Cerebellar nuclear complex (tissue), 1 donor: ENCODE results near the gene PAX8.

Source experiments
- DNase-seq, 2 experiments: peaks; one replicate each; lab custom pipeline; 2025; lab: John Stamatoyannopoulos, UW

PAX8 gene

DNA sequence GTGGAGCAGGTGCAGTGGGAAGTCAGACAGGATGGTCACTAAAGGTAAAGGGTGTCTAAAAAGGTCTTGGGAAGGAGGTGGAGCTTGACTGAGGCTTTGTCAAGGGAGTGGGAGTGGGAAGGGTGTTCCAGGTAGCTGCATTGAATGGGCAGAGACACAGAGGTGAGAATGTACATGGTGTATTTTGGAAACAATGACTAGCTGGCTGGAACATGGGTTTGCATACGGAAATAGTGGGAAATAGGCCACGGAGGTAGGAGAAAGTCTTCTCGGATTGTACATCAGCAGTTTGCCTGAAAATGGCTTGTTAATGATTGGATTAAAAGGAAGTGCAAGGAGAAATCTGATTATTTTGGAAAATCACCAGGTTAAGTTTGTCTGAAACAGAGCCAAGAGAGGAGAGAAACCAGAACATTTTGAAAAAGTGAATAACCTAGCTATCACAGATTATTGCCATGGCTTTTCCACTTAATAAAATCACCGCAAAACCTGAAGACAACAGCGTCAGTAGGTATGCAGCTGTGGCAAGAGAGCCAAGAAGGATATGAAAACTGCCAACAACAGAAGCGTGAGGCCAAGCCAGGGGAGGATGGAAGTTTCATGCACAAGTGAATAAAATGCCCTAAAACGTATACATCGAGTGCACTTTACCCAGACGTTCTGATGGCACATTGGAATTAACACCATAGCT is 13.9 kb downstream of the PAX8 start:
- no peak for DNase-seq

DNA sequence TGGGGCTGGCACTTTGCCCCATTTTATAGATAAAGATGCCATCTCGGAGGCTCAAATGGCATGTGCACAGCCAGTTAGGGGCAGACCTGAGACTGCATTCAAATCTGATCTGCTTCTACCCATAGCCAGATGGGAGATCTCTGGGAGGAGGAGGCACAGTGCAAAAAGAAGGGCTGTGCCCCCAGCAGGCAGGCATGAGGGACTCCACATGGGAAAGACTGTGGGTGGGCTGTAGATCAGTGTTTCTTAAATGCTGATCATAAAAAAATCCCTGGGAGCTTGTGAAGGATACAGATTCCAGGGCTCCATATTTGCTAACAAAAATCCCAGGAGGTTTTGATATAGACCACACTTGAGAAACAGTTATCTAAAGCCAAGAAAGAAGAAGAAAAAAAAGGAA is 15.2 kb downstream of the PAX8 start:
- DNase-seq: no peak

DNA sequence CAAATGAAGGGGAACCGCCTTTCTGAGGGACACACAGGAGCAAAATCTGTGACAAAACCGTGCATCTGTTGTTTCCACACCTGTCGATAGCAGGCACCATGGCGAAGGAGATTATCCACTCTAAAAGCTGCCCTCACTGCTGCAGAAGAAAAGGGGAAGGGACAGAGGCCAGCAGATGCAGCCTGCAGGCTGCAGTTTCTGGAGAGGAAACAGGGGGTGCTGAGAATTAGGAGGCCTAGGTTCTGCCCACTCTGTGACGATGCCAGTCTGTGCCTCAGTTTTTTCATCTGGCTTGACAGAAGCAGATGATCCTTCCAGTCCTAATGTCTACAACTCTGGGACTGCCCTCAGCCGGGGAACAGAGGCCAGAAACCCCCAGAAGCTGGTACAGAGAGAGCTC is 17.7 kb downstream of the PAX8 start:
- no peak for DNase-seq

DNA sequence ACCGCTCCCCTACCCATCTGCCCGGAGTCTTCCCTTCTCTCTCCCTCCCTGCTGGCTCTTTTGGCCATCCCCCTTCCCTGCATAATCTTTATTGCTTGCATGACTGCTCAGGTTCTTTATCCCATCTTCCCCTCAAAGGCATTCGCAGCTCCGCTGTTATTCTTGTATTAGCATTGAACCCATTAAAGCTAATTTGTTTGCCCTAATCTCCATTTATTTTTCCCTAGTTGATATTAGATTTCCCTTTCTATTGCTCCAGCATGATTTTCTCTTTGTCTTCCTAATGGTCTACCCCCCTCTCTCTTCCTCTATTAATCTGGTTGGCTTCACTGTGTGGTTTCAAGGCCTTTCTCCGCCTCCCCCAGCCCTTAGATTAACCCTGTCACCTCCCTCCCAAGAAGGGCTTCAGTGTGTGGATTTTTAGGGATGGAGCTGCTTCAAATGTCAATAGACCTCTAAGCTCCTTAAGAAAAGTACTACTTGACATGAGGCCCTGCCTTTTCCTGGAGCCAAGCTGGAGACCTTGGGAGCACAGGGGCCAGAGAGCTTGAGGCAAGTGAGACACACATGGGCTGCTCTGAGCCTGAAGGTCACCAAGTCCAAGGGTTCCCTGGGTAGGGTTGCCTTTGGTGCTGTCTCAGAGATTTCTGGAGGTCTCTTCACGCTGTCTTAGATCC is 20.1 kb downstream of the PAX8 start:
- DNase-seq: no peak

DNA sequence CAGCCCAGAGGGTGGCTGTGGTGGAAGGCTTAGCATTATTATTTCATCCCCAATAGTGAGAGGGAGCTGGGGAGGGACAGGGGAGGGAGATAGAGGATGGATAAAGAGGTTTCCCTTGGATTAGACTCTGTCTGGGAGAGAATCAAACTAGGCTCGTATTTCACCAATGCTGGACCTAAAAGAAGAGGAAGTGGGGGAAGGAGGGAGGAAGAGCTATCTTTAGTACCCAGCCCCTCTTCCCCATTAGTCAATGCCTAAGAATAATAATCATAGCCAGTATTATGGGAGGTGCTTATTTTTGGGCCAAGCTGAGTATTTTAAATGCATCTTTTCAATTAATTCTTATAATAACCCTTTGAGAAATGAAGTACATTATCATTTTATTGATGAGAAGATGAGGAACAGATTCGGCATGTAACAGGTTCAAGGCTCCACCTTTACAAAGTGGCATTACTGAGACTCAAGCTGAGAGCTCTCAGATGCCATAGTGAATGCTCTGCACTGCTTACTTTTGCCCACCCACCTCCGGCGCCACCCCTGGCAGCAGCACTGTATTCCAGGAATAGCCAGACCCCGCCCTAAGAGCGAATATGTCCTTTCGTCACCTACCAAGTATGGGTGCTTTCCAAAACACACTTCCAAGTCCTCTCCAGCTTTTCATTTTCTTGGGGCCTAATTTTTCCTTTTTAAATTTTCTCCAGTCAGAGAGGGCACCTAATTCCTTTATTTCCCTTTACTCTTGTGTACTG is 21.0 kb downstream of the PAX8 start:
- DNase-seq: no peak

DNA sequence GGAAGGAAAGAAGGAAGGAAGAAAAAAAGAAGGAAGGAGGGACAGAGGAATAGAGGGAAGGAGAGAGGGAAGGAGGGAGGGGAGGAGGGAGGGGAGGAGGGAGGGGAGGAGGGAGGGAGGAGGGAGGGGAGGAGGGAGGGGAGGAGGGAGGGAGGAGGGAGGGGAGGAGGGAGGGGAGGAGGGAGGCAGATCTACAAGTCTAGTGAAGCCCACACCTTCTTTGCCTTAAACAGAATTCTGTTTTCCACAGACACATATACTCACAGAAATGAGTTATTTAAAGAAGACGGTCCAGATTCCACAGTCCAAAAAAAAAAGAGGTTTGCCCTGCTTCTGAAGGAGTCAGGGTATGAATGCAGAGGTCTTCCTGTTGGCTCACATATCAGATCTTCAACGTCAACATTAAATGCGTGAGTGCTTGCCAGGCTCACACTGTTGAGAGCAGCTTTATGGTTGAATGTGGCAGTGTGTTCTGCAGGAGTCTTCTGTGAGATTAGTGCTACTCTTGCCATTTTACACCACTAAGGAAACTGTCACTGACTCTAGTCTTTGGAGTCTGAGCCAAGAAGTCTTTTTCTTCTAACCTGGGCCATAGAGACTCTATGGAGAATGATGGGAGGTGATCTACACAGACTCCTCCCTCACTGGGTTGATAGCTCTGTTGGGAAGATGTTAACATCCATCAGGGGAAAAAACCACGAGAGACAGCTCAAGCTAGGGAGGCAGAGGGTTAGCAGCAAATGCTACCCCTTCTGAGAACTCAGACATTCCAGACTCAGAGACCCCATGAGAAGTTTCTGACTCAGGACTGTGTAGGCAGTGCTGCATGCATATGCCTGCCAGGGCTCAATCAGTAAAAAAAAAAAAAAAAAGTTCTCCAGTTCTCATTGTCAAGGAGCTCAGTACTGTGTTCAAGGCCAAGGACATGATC is 23.3 kb downstream of the PAX8 start:
- no peak for DNase-seq

DNA sequence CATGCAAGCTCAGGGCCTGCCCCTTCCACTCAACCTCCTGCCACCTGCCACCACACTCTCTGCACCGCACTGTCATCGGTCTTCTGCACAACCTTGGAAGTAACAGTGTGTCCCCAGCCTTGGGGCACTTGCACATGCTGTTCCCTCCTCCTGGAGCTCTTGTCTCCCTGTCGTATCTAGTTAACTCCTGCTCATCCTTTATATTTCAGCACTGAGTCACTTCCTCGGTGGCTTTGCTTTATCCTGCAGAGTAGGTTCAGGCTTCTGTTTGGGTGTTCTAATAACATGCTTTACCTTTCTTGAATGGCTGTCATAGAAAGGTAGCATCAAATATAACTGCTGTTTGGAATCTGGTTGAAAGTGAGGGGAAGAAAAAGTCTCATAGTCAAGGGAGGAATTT is 25.3 kb downstream of the PAX8 start:
- DNase-seq: no peak

DNA sequence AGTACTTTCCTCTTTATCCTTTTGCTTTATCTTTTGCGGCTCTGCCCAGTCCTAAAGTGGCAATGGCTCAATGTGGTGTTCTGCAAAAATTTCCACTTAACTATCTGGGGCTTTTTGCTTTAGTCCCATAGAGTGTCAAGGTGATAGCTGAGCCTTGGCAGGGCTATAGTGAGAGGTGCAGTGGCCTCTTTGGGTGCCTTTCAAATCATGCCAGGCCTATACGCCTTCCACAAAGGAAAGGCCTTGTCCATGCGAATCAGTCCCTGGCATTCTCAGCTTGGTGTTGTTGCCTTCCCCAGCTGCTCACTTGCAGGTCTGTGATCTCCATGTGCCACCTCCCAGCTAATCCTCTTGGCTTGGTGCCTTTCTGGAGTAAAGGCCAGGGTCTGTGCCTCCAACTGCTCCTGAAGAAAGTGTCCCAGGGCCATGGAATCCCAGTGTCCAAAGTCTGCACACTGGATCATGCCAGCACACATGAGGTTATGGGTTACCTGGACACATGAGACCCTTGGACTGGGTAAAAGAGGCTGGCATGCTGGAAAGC is 26.6 kb downstream of the PAX8 start:
- no peak for DNase-seq

DNA sequence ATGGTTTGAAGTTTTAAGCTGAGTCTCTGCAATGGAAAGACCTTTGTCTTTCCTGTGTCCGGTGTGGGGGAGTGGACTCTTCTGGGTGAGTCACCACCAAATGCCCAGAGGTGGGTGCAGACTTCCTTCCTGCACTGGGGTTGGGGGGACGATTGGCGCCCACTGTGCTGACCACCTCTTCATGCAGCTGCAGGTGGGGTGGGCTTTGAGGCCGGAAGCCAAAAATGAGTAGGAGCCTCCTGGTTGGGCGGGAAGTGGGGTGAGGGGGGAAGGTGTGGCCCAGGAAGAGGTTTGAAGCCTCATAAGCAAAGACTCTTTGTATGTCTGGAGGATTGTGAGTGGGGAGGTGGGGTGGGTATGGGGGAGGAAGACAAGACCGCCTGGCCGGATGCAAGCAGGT is 27.6 kb downstream of the PAX8 start:
- DNase-seq: no peak

DNA sequence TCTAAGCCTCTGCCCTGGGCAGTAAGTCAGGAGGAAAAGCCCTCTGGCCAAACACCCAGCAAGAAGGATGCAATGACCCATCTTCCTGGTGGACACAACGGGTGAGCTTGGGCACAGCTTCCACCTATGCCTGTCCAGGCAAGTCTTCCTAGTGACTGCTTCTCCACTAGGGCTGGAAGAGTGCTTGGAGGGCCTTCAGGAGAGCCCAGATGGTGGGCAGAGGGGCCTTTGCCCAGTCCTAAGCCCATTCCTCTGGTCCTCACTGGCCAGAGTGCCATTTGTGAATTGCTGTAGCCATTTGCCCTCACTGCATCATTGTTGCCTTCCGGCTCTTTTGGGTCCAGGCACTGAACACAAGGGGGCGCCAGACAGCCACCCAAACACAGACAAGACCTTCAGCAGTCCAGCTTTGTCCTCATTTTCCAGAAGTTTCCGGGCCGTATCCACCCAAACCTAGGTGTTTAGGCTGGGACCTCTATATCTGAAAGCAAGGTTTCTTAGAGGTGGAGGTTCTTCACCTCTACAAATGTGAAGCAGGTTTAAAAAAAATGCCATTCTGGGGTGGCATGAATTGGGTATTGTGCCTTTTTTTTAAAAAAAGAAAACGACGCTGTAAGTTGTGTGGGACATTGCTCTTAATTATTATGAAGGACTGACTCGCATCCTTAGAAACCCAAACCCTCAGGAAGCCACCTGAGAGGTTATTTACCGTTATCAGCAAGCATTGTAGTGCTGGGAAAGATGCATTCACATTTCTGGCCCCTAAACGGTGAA is 29.5 kb downstream of the PAX8 start:
- no peak for DNase-seq

DNA sequence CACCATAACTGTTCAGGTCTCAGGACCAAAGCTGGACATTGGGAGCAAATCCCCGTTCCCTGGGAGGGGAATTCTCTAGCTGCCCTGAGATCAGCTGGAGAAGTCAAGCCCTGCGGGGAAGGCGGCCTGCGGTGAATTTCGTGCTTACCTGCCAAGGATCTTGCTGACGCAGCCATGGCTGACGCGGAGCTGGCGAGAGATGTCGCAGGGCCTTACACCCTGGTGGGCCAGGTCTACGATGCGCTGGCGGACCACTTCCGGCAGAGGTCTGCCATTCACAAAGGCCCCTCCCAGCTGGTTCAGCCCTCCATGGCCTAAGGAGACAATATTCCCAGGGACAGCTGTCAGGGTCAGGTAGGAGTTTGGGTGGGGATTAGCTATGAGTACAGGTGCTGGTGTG is 32.1 kb downstream of the PAX8 start:
- DNase-seq: no peak

DNA sequence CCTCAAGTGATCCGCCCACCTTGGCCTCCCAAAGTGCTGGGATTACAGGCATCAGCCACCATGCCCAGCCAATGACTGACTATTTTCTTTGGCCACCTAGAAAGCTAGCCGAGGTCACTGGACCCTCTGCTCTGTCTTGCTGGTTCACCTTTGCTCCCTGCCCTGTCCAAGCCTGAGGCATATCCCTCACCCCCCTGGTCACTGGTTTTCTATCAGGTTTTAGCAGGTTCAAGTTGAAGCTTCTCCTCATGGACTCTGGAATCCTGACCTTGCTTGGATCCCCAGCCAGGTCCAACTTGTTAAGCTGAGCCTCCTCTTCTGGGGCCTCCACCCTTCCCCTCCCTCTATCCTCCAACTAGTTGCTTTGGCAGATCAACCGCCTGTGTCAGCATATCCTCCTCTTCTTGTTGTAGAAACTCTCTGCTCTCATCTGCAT is 33.4 kb downstream of the PAX8 start:
- no peak for DNase-seq

DNA sequence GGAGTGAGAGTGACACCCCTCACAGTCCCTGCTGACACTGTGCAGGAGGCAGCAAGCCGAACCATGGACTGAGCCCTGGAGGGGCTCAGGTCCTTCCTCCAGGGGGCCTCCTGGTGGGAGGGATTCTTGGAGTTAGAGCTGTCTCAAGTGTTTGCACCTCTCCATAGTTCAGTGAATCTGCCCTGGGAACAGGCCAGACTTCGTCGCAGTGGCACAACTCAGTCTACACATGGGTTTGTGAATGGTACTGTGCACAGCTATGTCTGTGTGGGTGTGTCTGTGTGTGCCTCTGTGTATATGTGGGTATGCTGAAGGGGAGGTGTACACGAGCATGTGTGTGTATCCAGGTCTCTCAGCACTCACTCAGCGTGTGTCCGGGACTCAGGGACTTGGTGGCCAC is 36.4 kb downstream of the PAX8 start:
- no peak for DNase-seq

DNA sequence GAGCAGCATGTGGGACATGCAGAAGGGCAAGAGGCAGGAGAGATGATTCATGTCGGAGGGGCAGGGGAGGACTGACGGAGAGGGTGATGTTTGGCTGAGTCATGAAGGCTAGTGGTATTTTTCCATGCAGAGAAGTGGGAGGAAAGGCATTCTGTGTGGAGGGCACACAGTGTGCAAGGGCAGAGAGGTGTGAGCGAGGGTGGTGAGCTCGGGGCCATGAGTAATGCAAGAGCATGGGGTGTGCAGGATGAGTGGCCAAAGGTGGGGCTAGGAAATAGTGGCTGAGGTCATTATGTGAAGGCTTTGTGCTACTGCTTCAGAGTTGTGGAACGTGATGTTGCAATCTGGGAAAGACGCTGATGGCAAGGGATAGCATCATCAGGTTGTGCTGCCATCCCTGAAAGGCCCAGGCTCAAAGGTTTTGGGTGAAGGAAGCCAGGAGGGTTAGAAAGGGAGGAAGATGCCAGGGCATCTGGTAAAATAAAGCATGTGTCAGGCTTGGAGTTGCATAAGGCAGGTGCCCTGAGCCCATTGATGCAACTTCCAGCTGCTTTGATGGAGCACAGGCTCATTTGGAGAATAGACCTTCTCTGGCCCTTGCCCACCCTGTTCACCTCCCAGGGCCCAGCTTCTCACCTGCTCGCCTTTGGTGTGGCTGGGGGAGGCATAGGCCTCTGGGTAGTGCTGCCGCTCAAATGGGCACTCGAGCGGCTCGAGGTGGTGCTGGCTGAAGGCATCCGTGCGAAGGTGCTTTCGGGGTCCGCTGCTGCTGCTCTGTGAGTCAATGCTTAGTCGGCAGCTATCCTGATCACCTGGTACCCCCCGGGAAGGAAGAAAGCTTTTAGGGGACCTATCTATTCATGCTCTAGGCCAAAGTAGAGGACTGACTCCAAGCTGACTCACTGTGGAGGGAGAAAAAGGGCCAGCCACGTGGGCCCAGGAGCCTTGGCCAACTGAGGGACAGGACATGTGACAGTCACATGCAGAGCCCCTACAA is 37.5 kb downstream of the PAX8 start:
- no peak for DNase-seq

DNA sequence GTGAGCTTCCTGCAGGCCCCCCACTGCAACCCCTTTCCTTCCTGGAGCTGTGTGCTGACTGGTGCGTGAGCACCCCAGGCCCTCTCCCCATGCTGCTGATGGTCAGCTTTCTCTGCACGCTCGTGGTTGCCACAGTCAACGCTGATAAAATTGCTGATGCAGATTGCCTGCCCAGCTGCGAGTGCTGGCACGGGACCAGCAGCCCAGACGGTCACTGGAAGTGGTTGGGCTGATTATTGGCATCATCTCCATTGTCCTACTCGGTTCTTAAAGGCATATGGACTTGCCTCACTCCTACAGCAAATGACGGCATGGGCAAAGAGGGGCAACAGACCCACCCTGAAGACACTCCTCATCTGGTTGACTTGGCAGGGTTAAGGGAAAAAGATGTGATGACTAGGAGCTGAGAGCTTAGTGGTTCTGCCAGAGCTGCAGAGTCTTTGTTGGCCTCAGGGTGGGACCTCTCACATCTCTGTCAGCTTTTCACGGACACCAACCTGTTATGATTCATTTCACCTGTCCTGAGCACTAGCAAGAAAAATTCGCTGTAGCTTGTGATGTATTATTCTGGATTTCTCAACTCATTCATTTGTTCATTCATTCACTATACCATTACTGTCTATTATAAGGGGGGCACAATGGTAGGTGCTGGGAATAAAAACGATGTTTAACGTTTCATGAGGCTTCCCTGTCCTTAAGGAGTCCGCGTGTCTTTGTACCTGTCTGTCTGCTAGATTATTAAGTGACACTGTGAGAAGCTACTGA is 38.4 kb downstream of the PAX8 start:
- no peak for DNase-seq

DNA sequence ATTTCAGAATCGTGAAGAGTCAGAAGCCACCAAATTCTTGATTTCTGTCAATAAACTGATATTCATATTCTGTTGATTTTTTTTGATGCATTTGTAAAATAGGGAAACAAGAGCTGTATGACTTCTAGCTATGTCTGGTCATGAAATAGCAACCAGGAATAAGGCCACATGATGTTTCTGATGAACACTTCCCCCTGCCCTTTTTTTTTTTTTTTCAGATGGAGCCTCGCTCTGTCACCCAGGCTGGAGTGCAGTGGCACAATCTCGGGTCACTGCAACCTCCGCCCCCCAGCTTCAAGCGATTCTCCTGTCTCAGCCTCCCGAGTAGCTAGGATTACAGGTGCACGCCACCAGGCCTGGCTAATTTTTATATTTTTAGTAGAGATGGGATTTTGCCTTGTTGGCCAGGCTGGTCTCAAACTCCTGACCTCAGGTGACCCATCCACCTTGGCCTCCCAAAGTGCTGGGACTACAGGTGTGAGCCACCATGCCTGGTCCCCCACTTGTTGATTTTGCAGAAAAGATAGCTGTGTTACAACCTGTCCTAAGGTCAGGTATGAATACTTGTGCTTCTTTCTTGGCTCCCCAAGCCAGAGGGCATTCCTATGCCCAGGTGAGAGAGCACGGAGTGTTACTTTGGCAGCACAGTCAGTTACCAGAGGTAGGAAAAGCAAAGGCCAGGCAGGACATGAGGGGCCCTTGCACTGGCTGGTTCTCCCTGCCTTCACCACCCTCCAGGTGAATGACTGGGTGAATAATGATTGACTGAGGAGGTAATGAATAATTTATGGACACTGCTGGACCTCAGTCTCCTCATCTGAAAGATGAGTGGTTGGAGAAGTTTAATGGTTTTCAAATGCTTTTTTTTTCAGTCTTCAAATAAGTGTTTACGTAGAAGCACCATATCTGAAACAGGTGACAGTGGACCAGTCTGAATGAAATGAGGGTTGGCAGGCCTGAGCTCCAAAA is 39.6 kb downstream of the PAX8 start:
- DNase-seq: no peak

DNA sequence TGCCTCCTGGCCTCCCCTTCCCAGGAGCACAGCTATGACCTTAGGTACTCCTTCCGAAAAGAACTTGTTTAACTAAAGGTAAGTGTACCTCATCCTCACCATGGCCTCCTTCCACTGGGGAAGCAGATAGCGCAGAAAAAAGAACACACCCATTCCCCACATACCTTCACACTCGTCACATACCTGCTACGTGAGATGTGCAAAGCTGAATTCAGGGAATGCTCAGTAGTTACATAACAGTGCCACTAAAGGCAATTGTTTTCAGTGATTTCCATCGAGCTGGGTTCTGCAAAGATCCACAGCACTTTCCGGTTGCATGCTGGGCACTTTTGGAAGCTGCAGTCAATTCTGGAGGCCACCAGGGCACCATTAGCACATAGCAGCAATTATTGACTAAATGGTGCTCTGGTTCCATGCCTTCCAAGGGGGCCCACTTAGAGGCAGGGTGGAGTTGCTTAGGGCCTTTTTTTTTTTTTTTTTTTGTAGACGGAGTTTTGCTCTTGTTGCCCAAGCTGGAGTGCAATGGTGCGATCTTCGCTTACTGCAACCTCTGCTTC is 41.0 kb downstream of the PAX8 start:
- DNase-seq: no peak
